ENCODE data around the gene SEZ6L2.
"Not testable (repeated sequence)": the region's sequence is repeated elsewhere in the genome, so short reads cannot be mapped to it uniquely, and the experiment has no call there.

Gene SEZ6L2

DNA sequence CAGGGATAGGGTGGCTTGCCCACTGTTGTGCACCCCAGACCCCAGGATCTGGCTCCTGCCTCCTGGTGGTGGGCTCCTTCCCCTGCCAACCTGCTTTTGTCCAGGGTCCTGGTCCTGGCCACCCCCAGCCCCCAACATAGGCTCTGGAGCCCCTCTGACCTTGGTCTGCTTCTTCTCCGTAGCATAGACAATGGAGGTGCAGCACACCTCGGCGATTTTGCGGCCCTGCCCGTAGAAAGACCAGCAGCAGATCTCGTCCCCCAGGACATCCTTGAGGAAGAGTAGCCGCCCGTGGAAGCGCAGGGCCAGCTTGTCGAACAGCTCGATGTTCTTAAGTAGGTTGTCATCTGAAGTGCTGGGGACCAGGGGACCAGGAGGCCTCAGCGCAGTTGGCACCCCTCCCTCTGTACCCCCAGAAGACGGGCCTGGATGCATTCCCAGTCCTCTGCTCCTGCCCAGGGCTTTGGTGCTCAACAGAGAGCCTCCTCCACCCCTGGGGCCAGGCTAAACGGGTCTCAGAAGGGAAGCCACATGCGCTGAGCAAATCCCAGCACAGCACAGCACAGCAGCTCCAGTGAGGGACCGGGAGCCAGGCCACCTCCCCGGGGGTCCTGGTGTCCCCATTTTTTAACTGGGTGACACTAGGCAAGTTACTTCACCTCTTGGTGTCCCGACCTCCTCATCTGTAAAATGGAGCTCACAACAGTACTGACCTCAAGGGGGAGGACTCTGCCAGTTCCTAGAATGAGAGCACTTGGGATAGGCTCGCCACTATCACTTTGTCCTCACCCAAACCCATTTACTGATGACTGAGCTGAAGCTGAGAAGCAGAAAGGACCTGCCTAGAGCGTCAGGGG lies 11.7 kb upstream of the SEZ6L2 start:
- no peak for DNase-seq (ENCODE audit: low read depth)
- no peak overlapping the region for H3K4me3 ChIP-seq (ENCODE audit: control insufficient read depth, low read depth, low read length)
- TF ChIP-seq, protein P1, sequence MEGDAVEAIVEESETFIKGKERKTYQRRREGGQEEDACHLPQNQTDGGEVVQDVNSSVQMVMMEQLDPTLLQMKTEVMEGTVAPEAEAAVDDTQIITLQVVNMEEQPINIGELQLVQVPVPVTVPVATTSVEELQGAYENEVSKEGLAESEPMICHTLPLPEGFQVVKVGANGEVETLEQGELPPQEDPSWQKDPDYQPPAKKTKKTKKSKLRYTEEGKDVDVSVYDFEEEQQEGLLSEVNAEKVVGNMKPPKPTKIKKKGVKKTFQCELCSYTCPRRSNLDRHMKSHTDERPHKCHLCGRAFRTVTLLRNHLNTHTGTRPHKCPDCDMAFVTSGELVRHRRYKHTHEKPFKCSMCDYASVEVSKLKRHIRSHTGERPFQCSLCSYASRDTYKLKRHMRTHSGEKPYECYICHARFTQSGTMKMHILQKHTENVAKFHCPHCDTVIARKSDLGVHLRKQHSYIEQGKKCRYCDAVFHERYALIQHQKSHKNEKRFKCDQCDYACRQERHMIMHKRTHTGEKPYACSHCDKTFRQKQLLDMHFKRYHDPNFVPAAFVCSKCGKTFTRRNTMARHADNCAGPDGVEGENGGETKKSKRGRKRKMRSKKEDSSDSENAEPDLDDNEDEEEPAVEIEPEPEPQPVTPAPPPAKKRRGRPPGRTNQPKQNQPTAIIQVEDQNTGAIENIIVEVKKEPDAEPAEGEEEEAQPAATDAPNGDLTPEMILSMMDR (IDR thresholded peaks at IDR 0.05; ENCODE audit: control insufficient read depth, insufficient read depth, low read depth, low read length, missing control alignments) = no peak

DNA sequence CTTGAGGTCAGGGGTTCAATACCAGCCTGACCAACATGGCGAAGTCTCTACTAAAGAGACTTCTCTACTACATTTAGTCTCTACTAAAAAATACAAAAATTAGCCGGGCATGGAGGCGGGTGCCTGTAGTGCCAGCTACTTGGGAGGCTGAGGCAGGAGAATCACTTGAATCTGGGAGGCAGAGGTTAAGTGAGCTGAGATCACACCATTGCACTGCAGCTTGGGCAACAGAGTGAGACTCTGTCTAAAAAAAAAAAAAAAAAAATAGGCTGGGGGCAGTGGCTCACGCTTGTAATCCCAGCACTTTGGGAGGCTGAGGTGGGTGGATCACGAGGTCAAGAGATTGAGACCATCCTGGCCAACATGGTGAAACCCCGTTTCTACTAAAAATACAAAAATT lies 10.5 kb upstream of the SEZ6L2 start:
- not testable (repeated sequence) for DNase-seq (ENCODE audit: low read depth); H3K4me3 ChIP-seq (ENCODE audit: control insufficient read depth, low read depth, low read length)

DNA sequence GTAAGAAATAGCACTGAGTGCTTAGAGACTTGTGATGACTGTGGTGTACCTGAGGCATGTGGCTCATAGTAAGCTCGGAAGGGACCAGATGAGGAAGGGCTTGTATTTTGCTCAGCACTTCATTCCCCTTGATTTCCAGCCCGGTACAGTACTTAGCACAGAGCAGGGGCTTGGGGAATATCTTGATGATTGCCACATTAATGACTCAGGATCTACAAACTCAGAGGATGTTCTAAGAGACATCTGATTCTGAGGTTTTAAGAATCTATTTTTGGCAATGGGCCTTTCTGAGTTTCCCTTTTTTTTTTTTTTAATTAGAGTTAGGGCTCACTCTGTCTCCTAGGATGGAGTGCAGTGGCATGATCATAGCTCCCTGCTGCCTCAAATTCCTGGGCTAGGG lies 10.0 kb upstream of the SEZ6L2 start:
- no peak for DNase-seq (ENCODE audit: low read depth)
- TF ChIP-seq, protein P1 (IDR thresholded peaks at IDR 0.05; ENCODE audit: control insufficient read depth, insufficient read depth, low read depth, low read length, missing control alignments) = no peak
- no peak overlapping the region for H3K4me3 ChIP-seq (ENCODE audit: control insufficient read depth, low read depth, low read length)

DNA sequence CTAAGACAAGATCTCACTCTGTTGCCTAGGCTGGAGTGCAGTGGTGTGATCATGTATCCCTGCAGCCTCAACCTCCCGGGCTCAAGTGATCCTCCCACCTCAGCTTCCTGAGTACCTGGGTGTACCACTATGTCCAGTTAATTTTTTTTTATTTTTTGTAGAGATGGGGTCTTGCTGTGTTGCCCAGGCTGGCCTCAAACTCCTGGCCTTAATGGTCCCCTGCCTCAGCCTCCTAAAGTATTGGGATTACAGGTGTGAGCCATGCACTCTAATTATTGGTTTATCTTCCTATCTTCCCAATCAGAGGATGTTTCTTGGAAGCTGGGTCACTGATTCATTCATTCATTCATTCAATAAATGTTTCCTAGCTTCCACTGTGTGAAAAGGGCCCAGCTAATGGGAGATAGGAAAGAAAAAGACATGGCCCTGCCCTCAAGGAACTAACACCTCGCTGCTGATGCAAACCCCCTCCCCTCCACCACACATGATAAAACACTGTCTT lies 9.4 kb upstream of the SEZ6L2 start:
- H3K4me3 ChIP-seq (ENCODE audit: control insufficient read depth, low read depth, low read length) = no peak overlapping the region
- no peak for DNase-seq (ENCODE audit: low read depth)
- TF ChIP-seq, protein P1 (IDR thresholded peaks at IDR 0.05; ENCODE audit: control insufficient read depth, insufficient read depth, low read depth, low read length, missing control alignments) = no peak

DNA sequence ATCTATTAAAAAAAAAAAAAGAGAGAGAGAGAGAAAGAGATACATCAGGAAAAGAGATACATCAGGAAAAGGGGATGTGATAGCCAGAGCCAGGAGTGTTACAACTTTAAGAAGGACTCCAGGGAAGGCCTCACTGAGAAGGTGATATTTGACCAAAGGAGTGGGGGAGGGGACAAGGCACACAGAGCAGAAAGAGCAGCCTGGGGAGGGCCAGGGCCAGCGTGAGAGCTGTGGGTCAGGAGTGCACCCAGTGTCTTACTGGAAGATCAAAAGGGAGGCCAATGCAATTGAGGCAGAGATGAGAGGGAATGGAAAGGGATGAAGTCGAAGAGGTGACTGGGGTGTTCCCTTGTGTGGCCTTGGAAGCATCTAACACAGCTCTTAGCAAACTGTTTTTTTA lies 8.6 kb upstream of the SEZ6L2 start:
- TF ChIP-seq, protein P1 (IDR thresholded peaks at IDR 0.05; ENCODE audit: control insufficient read depth, insufficient read depth, low read depth, low read length, missing control alignments) = no peak
- no peak for DNase-seq (ENCODE audit: low read depth)
- no peak overlapping the region for H3K4me3 ChIP-seq (ENCODE audit: control insufficient read depth, low read depth, low read length)

DNA sequence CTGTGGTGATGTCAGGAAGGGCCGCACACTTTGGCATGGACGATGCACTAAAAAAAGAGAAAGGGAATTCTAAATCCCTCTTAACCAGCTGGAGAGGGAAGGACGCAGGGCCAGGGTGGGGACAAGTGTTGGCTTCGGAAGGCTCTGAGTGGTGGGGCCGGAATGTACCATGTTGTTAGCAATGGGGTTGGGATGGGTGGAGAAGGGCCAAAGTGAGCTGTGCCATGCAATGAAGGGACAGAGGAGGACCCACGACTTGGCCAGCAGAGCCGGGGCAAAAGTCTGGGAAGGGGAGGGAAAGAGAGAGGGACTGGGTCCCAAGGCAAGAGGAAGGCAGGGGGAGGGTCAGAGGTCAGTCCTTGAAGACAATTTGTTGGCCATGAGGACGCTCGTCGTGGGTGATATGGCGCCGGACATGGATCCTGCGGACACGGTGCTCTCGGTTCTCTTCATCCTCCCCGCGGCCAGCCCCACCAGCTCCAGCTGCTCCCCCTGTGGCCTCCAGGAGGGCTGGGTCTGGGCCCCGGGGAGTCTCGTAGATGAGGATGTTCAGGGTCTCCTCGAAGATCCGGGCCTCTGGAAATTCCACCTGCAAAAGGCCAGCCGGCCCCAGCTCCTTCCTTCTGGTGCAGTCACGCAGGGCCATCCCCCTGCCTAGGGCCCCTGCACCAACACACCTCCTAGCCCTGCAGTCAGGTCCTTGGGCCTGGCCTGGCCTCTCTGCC lies 7.3 kb upstream of the SEZ6L2 start:
- TF ChIP-seq, protein P1 (IDR thresholded peaks at IDR 0.05; ENCODE audit: control insufficient read depth, insufficient read depth, low read depth, low read length, missing control alignments) = no peak
- H3K4me3 ChIP-seq (ENCODE audit: control insufficient read depth, low read depth, low read length) = no peak overlapping the region
- DNase-seq (ENCODE audit: low read depth) = no peak

DNA sequence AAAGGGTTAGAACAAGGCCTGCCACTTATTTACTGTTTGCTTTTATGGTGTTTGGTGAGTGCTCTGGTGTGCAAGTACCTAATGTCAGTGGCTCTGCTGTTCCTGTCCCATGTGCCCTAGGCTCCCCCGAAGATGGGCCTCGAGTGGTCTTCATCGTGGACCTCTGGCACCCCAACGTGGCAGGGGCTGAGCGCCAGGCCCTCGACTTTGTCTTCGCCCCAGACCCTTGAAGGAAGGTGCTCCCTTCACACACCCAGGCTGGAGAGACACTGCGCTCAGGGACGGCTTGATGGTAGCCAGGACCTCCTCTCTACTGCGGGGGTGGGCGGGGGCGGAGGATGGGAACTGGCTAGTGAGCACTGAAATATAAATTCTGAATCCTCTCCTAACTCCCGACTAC lies 6.3 kb upstream of the SEZ6L2 start:
- no peak for DNase-seq (ENCODE audit: low read depth)
- TF ChIP-seq, protein P1 (IDR thresholded peaks at IDR 0.05; ENCODE audit: control insufficient read depth, insufficient read depth, low read depth, low read length, missing control alignments) = no peak
- H3K4me3 ChIP-seq (ENCODE audit: control insufficient read depth, low read depth, low read length) = no peak overlapping the region

Data from AG09309 (cell line).